SH-SY5Y (cell line): Measurements from ENCODE around the gene PHACTR1.

ENCODE experiments used
- GATA2 ChIP-seq: IDR thresholded peaks from 2 replicates; pipeline ENCODE4 v1.6.1; 2011; ENCODE audit warnings: mild to moderate bottlenecking, low read depth, low read length
- GATA3 ChIP-seq: IDR thresholded peaks from 2 replicates; pipeline ENCODE4 v1.6.1; 2011; ENCODE audit warnings: low read depth, mild to moderate bottlenecking, low read length, moderate library complexity

DNA sequence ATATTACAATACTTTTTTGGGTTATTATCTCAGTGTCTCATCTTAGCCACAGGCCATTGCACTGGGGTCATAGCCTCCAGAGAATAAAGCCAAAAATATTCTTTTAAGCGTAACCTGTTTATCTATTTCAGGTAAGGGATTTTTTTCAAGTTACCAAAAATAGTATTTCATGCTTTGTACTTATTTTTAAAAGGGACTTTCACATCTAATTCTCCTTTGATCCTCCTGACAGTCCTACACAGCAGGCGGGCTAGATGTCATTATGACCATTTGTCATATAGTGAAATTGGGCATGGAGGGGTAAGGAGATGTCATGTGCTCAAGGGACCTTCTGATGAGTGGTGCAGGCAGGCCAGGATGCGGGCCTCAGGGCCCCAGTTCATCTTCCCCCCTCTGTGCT is 542.8 kb downstream of the PHACTR1 start:
- no peak for TF ChIP-seq GATA2
- no peak for TF ChIP-seq GATA3
